HepG2 (cell line): Measurements from ENCODE around the gene L3MBTL1. TPM values are rescaled to one million over a fixed set of nuclear protein-coding genes. Genes with fewer than 3 reads are reported as not detected.

Experiments
- ATAC-seq: fragments of 200-7000 bp; cut with Tn5 transposase; 3 replicates; pipeline ENCODE4 v1.9.1; 2020; ENCODE audit warnings: mild to moderate bottlenecking, moderate library complexity
- BruUV-seq: library from RNA; stranded (reverse); fragments of 400-500 nt; replicated peaks from 2 replicates; lab custom pipeline; 2021; lab: Mats Ljungman, UMichigan
- CTCF ChIA-PET: fragments of 300-600 bp; formaldehyde crosslinking; extraction: SDS; loops from one replicate; lab custom pipeline; 2021; ENCODE audit warnings: low total read pairs, inconsistent platforms, low intra/inter-chr PET ratio; lab: Yijun Ruan, JAX
- POLR2A ChIA-PET: fragments of 350-600 bp; sonication (Branson Sonifier 250); formaldehyde crosslinking; loops from one replicate; lab custom pipeline; 2020; ENCODE audit warnings: antibody characterized with exemption, inconsistent platforms; lab: Yijun Ruan, JAX
- DNase-seq: peaks from one replicate; pipeline ENCODE4 v3.0.0-alpha.2; 2015; ENCODE audit warnings: low spot score
- FAIRE-seq: peaks from 3 replicates; lab custom pipeline; 2011; peaks lifted over from hg19 to GRCh38; lab: Jason Lieb, UNC
- H2AFZ ChIP-seq: one replicate; pipeline ENCODE4 v1.6.1; 2011; ENCODE audit warnings: low read length, inconsistent platforms
- H3K27ac ChIP-seq: fragments of 300-600 bp; 3 replicates; pipeline ENCODE4 v1.8.0; 2011; ENCODE audit warnings: mixed run types, mild to moderate bottlenecking, mixed read lengths, low read length, inconsistent platforms; ENCODE audit not compliant: insufficient read depth; ENCODE audit errors: extremely low read length
- H3K27me3 ChIP-seq, 2 experiments: fragments of 200-600 bp in 1 of 2; 2 replicates in 1 of 2; 3 replicates in 1 of 2; pipeline versions ENCODE4 v1.6.0 to v1.8.0; 2011; ENCODE audit warnings: low read length in 2 of 2, mild to moderate bottlenecking in 2 of 2, moderate library complexity in 2 of 2, inconsistent platforms in 1 of 2; ENCODE audit not compliant: insufficient read depth in 2 of 2, control insufficient read depth in 1 of 2
- H3K36me3 ChIP-seq, 2 experiments: fragments of 200-600 bp in 1 of 2; replicated peaks in 1 of 2; 2 replicates in 1 of 2; 3 replicates in 1 of 2; pipeline versions ENCODE4 v1.5.1 to v1.8.0; 2011; ENCODE audit warnings: low read length in 2 of 2, inconsistent platforms in 1 of 2; ENCODE audit not compliant: insufficient read depth in 2 of 2, control insufficient read depth in 1 of 2
- H3K4me1 ChIP-seq: 2 replicates; pipeline ENCODE4 v1.5.1; 2012; ENCODE audit warnings: low read length, inconsistent platforms; ENCODE audit not compliant: insufficient read depth
- H3K4me2 ChIP-seq: 2 replicates; pipeline ENCODE4 v1.6.0; 2011; ENCODE audit warnings: low read depth, low read length, inconsistent platforms
- H3K4me3 ChIP-seq, 3 experiments: fragments of 200-600 bp in 1 of 3; sonication (generic), shearing (Covaris generic) in 1 of 3; replicated peaks in 1 of 3; 2 replicates each; pipeline ENCODE4 v1.5.1; 2011 to 2016; ENCODE audit warnings: low read length in 3 of 3, inconsistent platforms in 2 of 3, low read depth in 2 of 3, mild to moderate bottlenecking in 2 of 3, control low read depth in 1 of 3, mixed read lengths in 1 of 3; ENCODE audit not compliant: insufficient read depth in 1 of 3
- H3K79me2 ChIP-seq: one replicate; pipeline ENCODE4 v1.6.1; 2011; ENCODE audit warnings: low read length, inconsistent platforms; ENCODE audit not compliant: insufficient read depth
- H3K9ac ChIP-seq: 2 replicates; pipeline ENCODE4 v1.6.0; 2011; ENCODE audit warnings: mild to moderate bottlenecking, low read depth, low read length, inconsistent platforms; ENCODE audit not compliant: insufficient read depth
- H3K9me3 ChIP-seq: 2 replicates; pipeline ENCODE4 v1.5.1; 2012; ENCODE audit warnings: mild to moderate bottlenecking, low read length
- H4K20me1 ChIP-seq: 2 replicates; pipeline ENCODE4 v1.6.0; 2011; ENCODE audit warnings: inconsistent platforms, mild to moderate bottlenecking, low read length, moderate library complexity; ENCODE audit not compliant: insufficient read depth
- EZH2 ChIP-seq: conservative IDR thresholded peaks from 2 replicates; pipeline ENCODE4 v1.6.1; 2012; ENCODE audit warnings: mild to moderate bottlenecking, low read depth, low read length, moderate library complexity
- HBP1 ChIP-seq: IDR thresholded peaks from 2 replicates; pipeline ENCODE4 v1.6.1; 2016; ENCODE audit warnings: low read depth, control low read depth
- MZF1 ChIP-seq: sonication (generic); formaldehyde crosslinking; IDR thresholded peaks from 2 replicates; pipeline ENCODE4 v1.8.1; 2023; ENCODE audit warnings: mild to moderate bottlenecking, missing genetic modification reagents, borderline replicate concordance
- NCOA1 ChIP-seq: sonication (generic); formaldehyde crosslinking; IDR thresholded peaks from 2 replicates; pipeline ENCODE4 v1.9.0; 2021; ENCODE audit warnings: missing genetic modification reagents
- NFAT5 ChIP-seq: sonication (generic); formaldehyde crosslinking; IDR thresholded peaks from 2 replicates; pipeline ENCODE4 v1.4.0; 2020; ENCODE audit warnings: missing genetic modification reagents
- NFE2 ChIP-seq: sonication (generic); formaldehyde crosslinking; IDR thresholded peaks from 2 replicates; pipeline ENCODE4 v1.4.0; 2020; ENCODE audit warnings: missing genetic modification reagents
- POGZ ChIP-seq: sonication (generic); formaldehyde crosslinking; IDR thresholded peaks from 2 replicates; pipeline ENCODE4 v1.4.0; 2020; ENCODE audit warnings: mild to moderate bottlenecking, missing genetic modification reagents
- REXO4 ChIP-seq: sonication (generic); formaldehyde crosslinking; IDR thresholded peaks from 2 replicates; pipeline ENCODE4 v1.8.0; 2022; ENCODE audit warnings: missing genetic modification reagents, mild to moderate bottlenecking, borderline replicate concordance
- SIN3A ChIP-seq: IDR thresholded peaks from 2 replicates; pipeline ENCODE4 v1.6.1; 2011; ENCODE audit warnings: low read depth, mild to moderate bottlenecking, control low read depth, low read length, borderline replicate concordance
- SIX4 ChIP-seq: sonication (generic); formaldehyde crosslinking; IDR thresholded peaks from 2 replicates; pipeline ENCODE4 v1.4.0; 2020; ENCODE audit warnings: missing genetic modification reagents
- ZNF326 ChIP-seq: sonication (generic); formaldehyde crosslinking; IDR thresholded peaks from 2 replicates; pipeline ENCODE4 v1.4.0; 2020; ENCODE audit warnings: missing genetic modification reagents, borderline replicate concordance
- ZNF619 ChIP-seq: sonication (generic); formaldehyde crosslinking; IDR thresholded peaks from 2 replicates; pipeline ENCODE4 v1.4.0; 2020; ENCODE audit warnings: mild to moderate bottlenecking, missing genetic modification reagents
- ZSCAN22 ChIP-seq: sonication (generic); formaldehyde crosslinking; IDR thresholded peaks from 2 replicates; pipeline ENCODE4 v1.4.0; 2020; ENCODE audit warnings: mild to moderate bottlenecking, missing genetic modification reagents
- WGBS: methylation state at CpG from one replicate; pipeline ENCODE4 v1.1.6; 2017; ENCODE audit warnings: low lambda C conversion rate; 5-methylcytosine and 5-hydroxymethylcytosine counted together
- in situ Hi-C: cut with HindIII; loops from 2 replicates; pipeline ENCODE4 v1.10.0; 2017; ENCODE audit warnings: low pct_unique_long_range_greater_than_20kb; ENCODE audit not compliant: extremely low pct_ligation_motif_present
- intact Hi-C: fragments of 100-400 bp; cut with micrococcal nuclease; formaldehyde crosslinking; loops from one replicate; pipeline ENCODE4 v1.10.0; 2022; ENCODE audit not compliant: unreplicated experiment
- polyA plus RNA-seq, 8 experiments: library from polyadenylated mRNA; depleted of rRNA in 3 of 8; stranded (reverse) in 7 of 8; unstranded in 1 of 8; fragments of >200 nt; fragmentation: Illumina TruSeq in 4 of 8; extraction: Trizol in 4 of 8; gene quantifications; 2 replicates each; pipeline versions ENCODE4 v1.2.1 to v1.2.3, GENCODE V29; 2011 to 2016; ENCODE audit warnings: low read depth in 4 of 8, missing spikeins in 1 of 8, mixed read lengths in 1 of 8; ENCODE audit not compliant: insufficient read depth in 1 of 8
- total RNA-seq, 5 experiments: library from RNA; depleted of rRNA; stranded (reverse); fragments of >200 nt; fragmentation: Illumina TruSeq; extraction: Trizol; gene quantifications; 2 replicates each; pipeline ENCODE4 v1.2.3, GENCODE V29; 2016; ENCODE audit warnings: low read depth in 1 of 5
- TF ChIP-seq, protein P1 (sequence below): sonication (generic); formaldehyde crosslinking; conservative IDR thresholded peaks from 2 replicates; pipeline ENCODE4 v1.8.1; 2023; ENCODE audit warnings: missing genetic modification reagents

Gene L3MBTL1
- total and polyA plus RNA-seq, 2 of the 13 experiments (the other 11 are each of a cell fraction or from before 2014, with no cell fraction given) = 9.0 to 17.8 TPM

DNA sequence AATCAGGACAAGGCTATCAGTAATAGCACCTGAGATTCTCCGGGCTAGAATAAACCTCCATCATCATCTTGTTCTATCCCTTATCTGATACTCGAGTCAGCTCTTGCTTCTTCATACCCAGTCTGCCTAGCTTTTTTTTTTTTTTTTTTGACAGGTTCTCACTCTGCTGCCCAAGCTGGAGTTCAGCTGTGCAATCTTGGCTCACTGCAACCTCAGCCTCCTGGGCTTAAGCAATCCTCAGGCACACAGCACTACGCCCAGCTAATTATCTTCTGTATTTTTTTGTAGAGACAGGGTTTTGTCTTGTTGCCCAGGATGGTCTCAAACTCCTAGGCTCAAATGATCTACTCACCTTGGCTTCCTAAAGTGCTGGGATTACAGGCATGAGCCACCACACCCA, 30.3 kb upstream of the L3MBTL1 start:
- H3K4me3 ChIP-seq = no peak overlapping the region
- H3K4me2 ChIP-seq = no peak overlapping the region
- no peaks in the 10 kb centered on the region for H3K4me1 ChIP-seq
- in situ Hi-C loops = no loop called here
- H3K27me3 ChIP-seq = no peaks in the 10 kb centered on the region; a peak in 1 of 5 replicates
- FAIRE-seq (no peak), DNase-seq (no peak), ATAC-seq (no peak)
- no peaks in the 10 kb centered on the region for H3K36me3 ChIP-seq
- no TSS peak for BruUV-seq
- intact Hi-C loops = no loop called here
- 26% methylated on average over 3 of the region's 3 CpGs for WGBS
- no peak overlapping the region for H2AFZ ChIP-seq
- H3K9me3 ChIP-seq = no peaks in the 10 kb centered on the region
- H4K20me1 ChIP-seq = no peaks in the 10 kb centered on the region
- H3K27ac ChIP-seq = no peak overlapping the region
- POLR2A ChIA-PET = interaction anchor here (1.1 to 3.3 kb wide), 2 partner anchors 11 to 20 kb away, joined by 5 to 14 read pairs; partner anchors contain the start of gene SRSF6
- no peaks in the 10 kb centered on the region for H3K79me2 ChIP-seq
- CTCF ChIA-PET = no interaction called here
- no peak overlapping the region for H3K9ac ChIP-seq
- TF ChIP-seq EZH2 (no peak), REXO4 (CRISPR knock-in tag) (no peak), SIX4 (CRISPR knock-in tag) (no peak), MZF1 (no peak), POGZ (no peak), SIN3A (no peak), ZNF619 (CRISPR knock-in tag) (no peak), ZSCAN22 (CRISPR knock-in tag) (no peak), NFE2 (no peak), NCOA1 (CRISPR knock-in tag) (no peak), ZNF326 (no peak), HBP1 (CRISPR knock-in tag) (no peak), NFAT5 (CRISPR knock-in tag) (no peak)
- TF ChIP-seq, protein P1, sequence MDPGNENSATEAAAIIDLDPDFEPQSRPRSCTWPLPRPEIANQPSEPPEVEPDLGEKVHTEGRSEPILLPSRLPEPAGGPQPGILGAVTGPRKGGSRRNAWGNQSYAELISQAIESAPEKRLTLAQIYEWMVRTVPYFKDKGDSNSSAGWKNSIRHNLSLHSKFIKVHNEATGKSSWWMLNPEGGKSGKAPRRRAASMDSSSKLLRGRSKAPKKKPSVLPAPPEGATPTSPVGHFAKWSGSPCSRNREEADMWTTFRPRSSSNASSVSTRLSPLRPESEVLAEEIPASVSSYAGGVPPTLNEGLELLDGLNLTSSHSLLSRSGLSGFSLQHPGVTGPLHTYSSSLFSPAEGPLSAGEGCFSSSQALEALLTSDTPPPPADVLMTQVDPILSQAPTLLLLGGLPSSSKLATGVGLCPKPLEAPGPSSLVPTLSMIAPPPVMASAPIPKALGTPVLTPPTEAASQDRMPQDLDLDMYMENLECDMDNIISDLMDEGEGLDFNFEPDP (CRISPR knock-in tag) = no peak
